Chondrocyte (in vitro differentiated cells): ENCODE results near the gene VASN. TPM values are rescaled to one million over a fixed set of nuclear protein-coding genes. Genes with fewer than 3 reads are reported as not detected.

Experiments
- DNase-seq: peaks from one replicate; pipeline ENCODE4 v3.0.0; 2021; ENCODE audit warnings: mixed read lengths, low spot score
- H3K27ac Mint-ChIP-seq: one replicate; pipeline ENCODE4 v1.8.0; 2021; ENCODE audit warnings: mild to moderate bottlenecking, moderate library complexity, mixed read lengths; ENCODE audit not compliant: unreplicated experiment
- H3K27me3 Mint-ChIP-seq: 2 replicates; pipeline ENCODE4 v1.8.0; 2021; ENCODE audit warnings: low read depth, mixed read lengths
- H3K36me3 Mint-ChIP-seq: 2 replicates; pipeline ENCODE4 v1.8.0; 2021; ENCODE audit warnings: low read depth, mixed read lengths
- H3K4me1 Mint-ChIP-seq: 2 replicates; pipeline ENCODE4 v1.8.0; 2021; ENCODE audit warnings: low read depth, mild to moderate bottlenecking, mixed read lengths
- H3K4me3 Mint-ChIP-seq: one replicate; pipeline ENCODE4 v1.8.0; 2021; ENCODE audit warnings: mild to moderate bottlenecking, moderate library complexity, mixed read lengths; ENCODE audit not compliant: unreplicated experiment
- H3K9me3 Mint-ChIP-seq: 2 replicates; pipeline ENCODE4 v1.8.0; 2021; ENCODE audit warnings: low read depth, mixed read lengths
- CTCF ChIP-seq: fragments of 200-600 bp; sonication (generic); IDR thresholded peaks from 2 replicates; pipeline ENCODE4 v1.5.0; 2021; ENCODE audit warnings: antibody characterized with exemption, mild to moderate bottlenecking, moderate library complexity
- total RNA-seq: library from RNA; stranded (reverse); gene quantifications from 3 replicates; pipeline ENCODE4 v1.2.1, GENCODE V29; 2021

VASN gene
- total RNA-seq, 1 donor from 2014 or later, result 82.0 TPM

DNA sequence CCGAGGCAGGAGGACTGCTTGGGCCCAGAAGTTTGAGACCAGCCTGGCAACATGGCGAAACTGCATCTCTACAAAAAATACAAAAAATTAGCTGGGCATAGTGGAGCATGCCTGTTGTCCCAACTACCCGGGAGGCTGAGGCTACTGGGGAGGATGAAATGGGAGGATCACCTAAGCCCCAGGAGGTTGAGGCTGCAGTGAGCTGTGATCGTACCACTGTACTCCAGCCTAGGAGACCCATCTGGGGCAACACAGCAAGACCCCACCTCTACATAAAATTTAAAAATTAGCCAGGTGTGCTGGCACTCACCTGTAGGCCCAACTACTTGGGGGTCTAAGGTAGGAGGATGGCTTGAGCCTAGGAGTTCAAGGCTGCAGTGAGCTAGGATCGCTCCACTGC, 22.3 kb upstream of the VASN start:
- H3K27ac Mint-ChIP-seq, result no peak overlapping the region
- H3K4me1 Mint-ChIP-seq, result peaks cover 22% of the 10 kb centered on the region
- TF ChIP-seq CTCF, result no peak
- no peak for DNase-seq
- no peaks in the 10 kb centered on the region for H3K27me3 Mint-ChIP-seq
- no peaks in the 10 kb centered on the region for H3K36me3 Mint-ChIP-seq
- no peak overlapping the region for H3K4me3 Mint-ChIP-seq
- no peaks in the 10 kb centered on the region for H3K9me3 Mint-ChIP-seq

DNA sequence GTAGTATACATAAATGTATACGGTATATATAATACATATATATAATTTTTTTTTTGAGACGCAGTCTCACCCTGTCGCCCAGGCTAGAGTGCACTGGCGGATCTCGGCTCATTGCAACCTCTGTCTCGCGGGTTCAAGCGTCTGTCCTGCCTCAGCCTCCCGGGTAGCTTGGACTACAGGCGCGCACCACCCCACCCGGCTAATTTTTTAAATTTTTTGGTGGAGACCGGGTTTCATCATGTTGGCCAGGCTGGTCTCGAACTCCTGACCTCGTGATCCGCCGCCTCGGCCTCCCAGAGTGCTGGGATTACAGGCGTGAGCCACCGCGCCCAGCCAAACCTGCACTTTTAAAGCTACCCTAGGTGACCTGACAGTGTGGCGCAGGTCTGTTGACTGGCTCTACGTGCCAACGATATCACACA, 21.3 kb upstream of the VASN start:
- Mint-ChIP-seq H3K4me1 (peaks cover 22% of the 10 kb centered on the region), H3K4me3 (peak overlapping the region; percentile 85), H3K9me3 (no peaks in the 10 kb centered on the region), H3K27ac (peak overlapping the region; percentile 90), H3K36me3 (no peaks in the 10 kb centered on the region), H3K27me3 (no peaks in the 10 kb centered on the region)
- TF ChIP-seq CTCF, result no peak
- DNase-seq, result no peak

GRCh38 chr16:4350787-4351659, 20.6 kb upstream of the VASN start, which contains the start of gene PAM16:
TSS of gene PAM16 (minus strand) at chr16:4351321. CDS start at chr16:4351234, 87 bp downstream.
- H3K9me3 Mint-ChIP-seq, result no peaks in the 10 kb centered on the region
- peak within 1 kb of the TSS; percentile 85 for H3K4me3 Mint-ChIP-seq
- no peak for DNase-seq
- H3K4me1 Mint-ChIP-seq, result peaks cover 22% of the 10 kb centered on the region
- H3K27me3 Mint-ChIP-seq, result no peaks in the 10 kb centered on the region
- H3K27ac Mint-ChIP-seq, result peak within 1 kb of the TSS; percentile 96
- peak; percentile 70 for TF ChIP-seq CTCF
- no peaks in the 10 kb centered on the region for H3K36me3 Mint-ChIP-seq

- Mint-ChIP-seq H3K4me1 (peaks cover 22% of the 10 kb centered on the region), H3K27me3 (no peaks in the 10 kb centered on the region), H3K9me3 (no peaks in the 10 kb centered on the region), H3K4me3 (peak overlapping the region; percentile 85), H3K27ac (peak overlapping the region; percentile 96), H3K36me3 (no peaks in the 10 kb centered on the region)
- TF ChIP-seq CTCF, result no peak
- DNase-seq, result no peak
These were observed 19.8 kb upstream of the VASN start for GRCh38 chr16:4351880-4352279.

GRCh38 chr16:4352843-4353242, 18.8 kb upstream of the VASN start:
- H3K4me1 Mint-ChIP-seq, result peaks cover 22% of the 10 kb centered on the region
- H3K36me3 Mint-ChIP-seq, result no peaks in the 10 kb centered on the region
- no peak overlapping the region for H3K27ac Mint-ChIP-seq
- no peaks in the 10 kb centered on the region for H3K9me3 Mint-ChIP-seq
- TF ChIP-seq CTCF, result no peak
- no peak for DNase-seq
- no peaks in the 10 kb centered on the region for H3K27me3 Mint-ChIP-seq
- no peak overlapping the region for H3K4me3 Mint-ChIP-seq
